ENCODE results near the gene ZFAND3.

GRCh38 chr6:38035478-38035877 lies 216.0 kb downstream of the ZFAND3 start:
- no peak for TF ChIP-seq POLR2A (IDR thresholded peaks at IDR 0.05)
- TF ChIP-seq CTCF (IDR thresholded peaks at IDR 0.05): no peak

Measured in Peyer's patch (tissue), 4 donors.